NT2/D1 (cell line): Measurements from ENCODE around the gene METTL16.
"Not testable (repeated sequence)": the region's sequence is repeated elsewhere in the genome, so short reads cannot be mapped to it uniquely, and the experiment has no call there.

Source experiments
- SUZ12 ChIP-seq: IDR thresholded peaks from 2 replicates; pipeline ENCODE4 v1.6.1; 2011; ENCODE audit not compliant: insufficient read length, insufficient read depth; ENCODE audit errors: extremely low read depth
- YY1 ChIP-seq: IDR thresholded peaks from 2 replicates; pipeline ENCODE4 v1.6.1; 2011; ENCODE audit not compliant: insufficient read length, insufficient read depth
- ZNF274 ChIP-seq: IDR thresholded peaks from 2 replicates; pipeline ENCODE4 v1.6.1; 2011; ENCODE audit warnings: mild to moderate bottlenecking, low read depth, low read length

DNA sequence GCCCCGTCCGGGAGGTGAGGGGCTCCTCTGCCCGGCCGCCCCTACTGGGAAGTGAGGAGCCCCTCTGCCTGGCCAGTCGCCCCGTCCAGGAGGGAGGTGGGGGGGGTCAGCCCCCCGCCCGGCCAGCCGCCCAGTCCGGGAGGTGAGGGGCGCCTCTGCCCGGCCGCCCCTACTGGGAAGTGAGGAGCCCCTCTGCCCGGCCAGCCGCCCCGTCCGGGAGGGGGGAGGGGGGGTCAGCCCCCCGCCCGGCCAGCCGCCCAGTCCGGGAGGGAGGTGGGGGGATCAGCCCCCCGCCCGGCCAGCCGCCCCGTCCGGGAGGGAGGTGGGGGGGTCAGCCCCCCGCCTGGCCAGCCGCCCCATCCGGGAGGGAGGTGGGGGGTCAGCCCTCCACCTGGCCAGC, 64.2 kb downstream of the METTL16 start:
- not testable (repeated sequence) for TF ChIP-seq SUZ12, YY1, ZNF274
